Activated CD4-positive, CD25-positive, alpha-beta regulatory T cell (primary cell): ENCODE measurements around the gene THADA.

Experiments
- DNase-seq, 4 experiments: peaks; one replicate each; lab custom pipeline; 2025; lab: John Stamatoyannopoulos, UW

Gene THADA

DNA sequence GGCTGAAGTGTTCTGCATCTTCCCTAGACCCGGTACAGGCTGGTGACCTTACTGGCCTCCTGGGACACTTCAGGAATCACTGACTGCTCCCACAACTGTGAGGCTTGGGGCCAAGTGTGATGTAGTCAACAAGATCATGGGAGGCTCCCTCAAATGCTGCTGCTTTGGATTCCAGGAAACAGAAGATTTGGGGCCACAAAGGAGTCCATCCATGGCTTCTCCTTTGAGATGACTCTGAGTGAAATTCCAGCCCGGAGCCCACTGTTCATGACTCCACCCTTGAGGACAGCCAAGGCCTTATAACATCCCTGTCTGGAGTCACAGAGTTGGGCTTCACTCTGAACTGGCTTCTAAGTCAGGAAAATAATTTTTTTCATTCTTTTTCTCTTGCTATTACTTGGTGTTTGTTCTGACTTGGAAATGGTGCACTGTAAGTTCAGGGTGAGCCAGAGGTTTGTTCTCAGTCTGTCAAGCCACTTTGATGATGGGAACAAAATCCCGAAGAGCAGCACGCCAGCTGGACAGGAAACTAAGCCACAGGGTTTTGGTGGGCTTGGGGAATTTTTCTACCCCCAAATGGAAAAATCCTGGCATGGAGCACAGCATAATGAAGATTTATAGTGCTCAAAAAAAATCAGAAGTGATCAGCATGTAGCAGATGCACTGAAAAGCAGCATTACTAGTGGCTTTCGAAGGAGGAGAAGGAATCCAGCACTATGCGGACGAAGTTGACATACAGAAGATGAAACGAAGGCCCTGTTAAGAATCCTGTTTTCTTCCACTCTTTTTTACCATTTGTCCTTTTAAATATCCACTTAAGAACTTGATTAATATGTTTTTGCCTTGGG is 271.4 kb downstream of the THADA start:
- no peak for DNase-seq

DNA sequence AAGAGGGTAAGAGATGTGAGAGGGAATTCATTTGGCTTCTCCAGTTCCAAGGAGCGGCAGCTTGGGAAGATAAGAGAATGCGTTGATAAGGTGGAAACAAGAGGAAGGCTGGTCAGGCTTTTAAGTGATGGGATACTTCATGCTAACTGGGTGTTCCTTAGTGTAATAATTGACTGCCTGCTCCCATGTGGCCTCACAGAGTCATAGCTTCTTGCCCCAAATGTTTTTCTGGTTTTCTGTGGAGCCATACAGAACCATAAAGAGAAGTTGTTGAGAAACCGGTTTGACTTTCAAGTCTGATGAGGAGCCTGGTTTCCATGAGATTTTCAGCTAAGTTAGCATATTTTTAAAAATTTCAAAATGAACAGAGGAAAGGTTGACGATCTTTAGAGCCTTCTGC is 272.0 kb downstream of the THADA start:
- no peak for DNase-seq

DNA sequence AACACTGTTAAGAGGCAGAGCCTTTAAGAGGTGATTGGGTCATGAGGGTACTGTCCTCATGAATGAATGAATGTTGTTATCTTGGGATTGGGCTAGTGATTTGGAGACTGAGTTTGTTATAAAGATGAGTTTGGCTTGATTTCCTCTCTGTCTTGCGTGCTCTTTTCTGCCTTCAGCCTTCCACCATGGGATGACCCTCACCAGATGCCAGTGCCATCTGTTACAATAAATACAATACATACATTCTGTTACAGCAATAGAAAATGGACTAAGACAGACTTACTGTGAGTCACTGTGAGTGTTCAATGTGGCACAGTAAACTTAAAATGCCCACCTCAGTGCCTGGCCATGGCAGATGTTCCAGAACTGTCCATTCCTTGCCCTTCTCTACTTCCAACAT is 274.4 kb downstream of the THADA start:
- DNase-seq, result no peak

DNA sequence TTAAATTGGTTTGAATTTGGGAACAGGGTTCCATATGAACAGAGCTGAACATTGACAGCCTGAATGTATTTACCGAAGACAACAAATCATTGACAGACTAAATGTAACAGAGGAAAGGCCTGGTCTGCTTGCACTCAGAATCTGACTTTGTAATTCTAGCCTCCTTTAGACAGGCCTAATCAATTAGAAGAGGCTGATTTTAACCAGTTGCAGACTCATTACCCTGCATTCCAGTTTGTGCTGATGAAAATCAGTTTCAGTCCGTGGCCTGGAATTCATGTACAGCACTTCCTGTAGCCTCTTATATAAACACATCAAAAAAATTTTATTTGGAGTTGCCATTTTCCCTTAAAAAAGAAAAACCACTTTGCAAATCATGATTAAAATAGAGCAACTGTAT is 276.3 kb downstream of the THADA start:
- no peak for DNase-seq

DNA sequence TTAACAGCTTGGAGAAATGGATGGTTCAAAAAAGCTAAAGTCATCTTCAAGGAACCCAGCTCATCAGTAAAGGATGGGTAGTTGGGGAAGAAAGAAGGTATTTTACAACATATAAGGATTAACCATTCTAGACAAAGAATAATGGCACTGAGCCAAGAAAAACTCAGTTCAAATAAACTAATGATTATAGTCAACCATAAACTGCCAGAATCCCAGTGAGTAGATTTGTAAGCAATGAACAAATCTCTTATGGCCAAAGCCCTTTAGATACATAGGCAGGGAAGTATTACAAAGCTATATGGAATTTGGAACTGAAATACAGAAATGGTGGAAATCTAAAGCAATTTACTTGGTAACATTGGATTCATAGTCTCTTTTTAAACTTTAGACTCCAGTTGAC is 277.0 kb downstream of the THADA start:
- DNase-seq, result no peak

DNA sequence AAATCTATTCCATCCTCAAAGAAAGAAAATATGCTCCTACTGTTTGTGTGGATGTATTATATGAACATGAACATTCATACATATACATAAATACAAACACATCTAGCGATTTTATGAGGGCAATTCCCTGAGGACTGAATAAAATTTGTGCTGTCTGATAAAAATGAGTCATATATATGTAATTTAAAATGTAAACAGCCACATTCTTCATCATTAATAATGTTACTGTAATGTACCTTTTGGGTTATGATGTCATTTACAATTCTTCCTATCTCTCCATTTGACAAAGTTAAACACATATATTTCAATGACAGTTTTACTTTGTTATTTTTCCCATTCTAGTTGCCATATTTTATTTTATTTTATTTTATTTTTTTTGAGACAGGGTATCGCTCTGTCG is 278.2 kb downstream of the THADA start:
- no peak for DNase-seq

DNA sequence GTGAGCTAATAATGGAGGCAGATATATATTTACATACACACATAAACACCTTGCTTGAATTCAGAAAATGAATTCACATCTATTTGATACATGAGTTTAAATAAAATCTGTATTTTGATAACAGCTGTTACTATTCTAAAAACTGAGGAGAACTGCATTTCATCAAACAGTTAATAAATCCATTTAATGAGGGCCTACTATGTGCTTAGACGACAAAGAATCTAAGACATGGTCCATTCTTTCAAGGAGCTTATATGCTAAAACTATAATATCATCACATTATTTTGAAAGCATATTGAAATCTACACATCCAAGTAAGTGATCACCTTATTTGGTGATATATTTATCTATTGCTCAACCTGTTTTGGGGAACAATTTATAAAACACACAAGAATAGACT is 278.6 kb downstream of the THADA start:
- no peak for DNase-seq

DNA sequence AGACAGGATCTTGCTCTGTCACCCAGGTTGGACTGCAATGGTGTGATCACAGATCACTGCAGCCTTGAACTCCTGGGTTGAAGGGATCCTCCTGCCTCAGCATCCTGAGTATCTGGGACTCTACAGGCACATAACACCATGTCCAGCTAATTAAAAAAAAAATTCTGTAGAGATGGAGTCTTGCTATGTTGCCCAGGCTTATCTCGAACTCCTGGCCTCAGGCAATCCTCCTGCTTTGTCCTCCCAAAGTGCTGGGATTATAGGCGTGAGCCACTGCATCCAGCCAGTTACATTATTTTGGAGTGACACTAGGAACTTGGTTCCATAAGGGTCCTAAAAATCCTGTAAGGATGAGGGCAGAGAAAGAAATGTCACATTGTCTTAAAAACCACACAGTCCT is 280.4 kb downstream of the THADA start:
- DNase-seq, result no peak

DNA sequence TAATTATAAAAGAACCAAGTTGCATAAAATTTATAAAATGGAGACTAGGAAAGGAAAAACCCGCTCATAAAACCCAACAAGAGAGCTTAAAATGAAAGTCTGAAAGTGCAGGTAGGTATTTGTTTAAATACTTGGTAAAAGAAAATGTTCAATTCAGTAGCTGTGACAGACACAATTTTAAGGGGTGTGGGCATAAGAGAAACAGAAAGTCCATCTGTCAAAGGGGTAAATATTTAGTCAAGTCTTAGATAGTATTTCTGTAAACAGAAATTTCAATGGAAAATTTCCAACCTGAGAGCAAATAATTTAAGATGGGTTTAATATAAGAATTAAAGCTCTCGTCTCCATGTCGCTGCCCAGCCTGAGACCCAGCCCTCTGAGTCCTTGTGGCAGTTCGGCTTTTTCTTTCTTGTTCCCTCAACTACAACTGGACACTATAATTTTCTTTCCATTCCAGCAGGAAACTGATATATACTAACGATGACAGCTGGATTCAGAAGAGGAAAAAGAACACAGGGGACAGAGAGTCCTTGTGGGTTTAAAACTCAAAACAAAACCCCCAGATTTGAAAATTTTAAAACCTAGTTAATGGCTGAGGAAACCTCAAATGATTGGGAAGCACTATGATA is 281.4 kb downstream of the THADA start:
- DNase-seq, result no peak

DNA sequence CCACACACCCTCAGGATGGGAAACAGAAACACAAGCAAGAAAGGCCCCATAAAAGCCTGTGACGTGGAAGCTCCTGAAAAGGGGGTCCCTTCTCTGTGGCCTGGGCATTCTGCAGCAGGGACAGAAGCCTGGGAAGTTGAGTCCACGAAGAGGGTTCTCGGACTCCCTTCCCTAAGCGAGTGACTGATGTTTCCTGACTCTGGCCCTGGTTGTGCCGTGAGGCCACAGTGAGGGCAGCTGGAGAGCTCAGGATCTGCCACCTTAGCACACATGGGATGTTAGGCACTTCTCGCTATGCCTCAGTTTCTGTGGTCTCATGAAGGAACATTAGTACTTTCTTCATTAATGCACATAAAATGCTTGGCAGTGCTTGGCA is 282.2 kb downstream of the THADA start:
- no peak for DNase-seq

DNA sequence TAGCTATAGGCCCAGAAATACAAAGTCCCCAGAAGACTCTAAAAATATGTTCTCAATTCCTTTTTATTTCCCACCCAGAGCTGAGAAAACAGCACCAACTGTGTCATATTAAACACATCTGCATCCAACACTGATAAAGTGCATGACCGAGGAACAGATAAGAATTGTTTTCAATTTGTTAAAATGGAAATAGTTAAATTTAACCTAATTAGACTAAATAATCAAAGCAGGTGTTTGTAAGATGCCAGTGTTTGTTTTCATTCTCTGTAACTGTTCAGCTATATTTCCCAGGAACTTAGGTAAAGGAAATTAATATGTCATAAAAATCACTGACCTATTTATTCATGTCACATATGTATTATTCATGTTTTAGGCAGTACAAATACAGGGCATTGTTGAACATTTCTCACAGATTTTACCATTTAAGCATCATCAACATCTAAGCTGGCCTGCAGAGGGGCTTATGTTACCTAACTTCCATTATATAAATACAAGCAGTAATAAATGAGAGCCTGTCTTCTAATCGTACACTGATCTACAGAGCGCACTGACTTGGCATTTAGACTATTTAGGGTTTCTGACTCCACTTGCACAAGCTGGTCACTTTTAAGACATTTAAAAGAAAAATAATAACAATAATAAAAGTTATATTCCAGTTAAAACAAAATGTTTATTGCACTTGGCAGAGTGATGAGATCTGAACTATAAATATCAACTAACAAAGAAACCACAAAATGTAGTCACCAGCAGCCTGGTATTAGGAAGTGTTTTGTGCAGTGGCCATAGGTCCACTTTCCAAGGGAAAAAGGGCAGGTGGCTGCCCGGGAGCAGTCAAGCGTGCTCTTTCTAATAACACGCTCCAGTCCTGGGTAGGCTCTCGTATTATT is 282.8 kb downstream of the THADA start:
- no peak for DNase-seq

DNA sequence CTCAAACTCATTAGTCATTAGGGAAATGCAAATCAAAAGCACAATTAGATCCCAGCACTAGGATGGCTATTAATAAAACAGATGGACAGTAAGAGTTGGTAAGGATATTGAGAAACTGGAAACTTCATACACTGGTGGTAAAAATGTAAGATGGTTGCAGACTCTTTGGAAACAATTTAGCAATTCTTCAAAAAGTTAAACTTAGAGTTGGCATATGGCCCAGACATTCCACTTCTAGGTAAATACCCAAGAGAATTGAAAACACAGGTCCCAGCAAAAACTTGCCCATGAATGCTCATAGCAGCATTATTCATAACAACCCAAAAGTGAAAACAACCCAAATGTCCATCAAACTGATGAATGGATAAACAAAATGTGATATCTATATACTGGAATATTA is 284.6 kb downstream of the THADA start:
- no peak for DNase-seq

DNA sequence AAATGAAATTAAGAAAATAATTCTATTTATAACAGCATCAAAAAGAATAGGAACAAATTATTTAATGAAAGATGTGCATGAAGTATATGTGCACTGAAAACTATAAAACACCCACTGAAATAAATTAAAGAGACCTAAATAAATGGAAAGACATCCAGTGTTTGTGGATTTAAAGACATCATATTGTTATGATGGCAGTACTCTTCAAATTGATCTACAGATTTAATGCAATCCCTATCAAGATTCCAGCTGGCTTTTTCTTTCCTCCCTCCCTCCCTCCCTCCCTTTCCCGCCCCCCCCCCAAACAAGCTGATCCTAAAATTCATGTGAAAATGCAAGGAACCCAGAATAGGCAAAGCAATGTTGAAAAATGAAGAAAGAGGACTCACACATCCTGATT is 285.9 kb downstream of the THADA start:
- DNase-seq, result no peak

DNA sequence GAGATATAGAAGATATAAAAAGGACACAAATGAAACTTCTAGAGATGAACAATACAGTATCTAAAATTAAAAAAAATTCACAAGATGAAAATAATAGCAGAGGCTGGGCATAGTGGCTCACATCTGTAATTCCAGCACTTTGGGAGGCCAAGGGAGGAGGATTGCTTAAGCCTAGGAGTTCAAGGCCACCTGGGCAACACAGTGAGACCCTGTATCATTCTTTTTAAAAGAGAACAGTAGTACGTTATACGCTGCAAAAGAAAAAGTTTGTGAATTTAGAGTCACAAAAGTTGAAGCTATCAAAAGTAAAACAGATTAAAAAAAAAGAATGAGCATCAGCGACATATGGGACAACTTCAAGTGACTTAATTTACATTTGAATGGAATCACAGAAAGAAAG is 287.9 kb downstream of the THADA start:
- DNase-seq, result no peak

DNA sequence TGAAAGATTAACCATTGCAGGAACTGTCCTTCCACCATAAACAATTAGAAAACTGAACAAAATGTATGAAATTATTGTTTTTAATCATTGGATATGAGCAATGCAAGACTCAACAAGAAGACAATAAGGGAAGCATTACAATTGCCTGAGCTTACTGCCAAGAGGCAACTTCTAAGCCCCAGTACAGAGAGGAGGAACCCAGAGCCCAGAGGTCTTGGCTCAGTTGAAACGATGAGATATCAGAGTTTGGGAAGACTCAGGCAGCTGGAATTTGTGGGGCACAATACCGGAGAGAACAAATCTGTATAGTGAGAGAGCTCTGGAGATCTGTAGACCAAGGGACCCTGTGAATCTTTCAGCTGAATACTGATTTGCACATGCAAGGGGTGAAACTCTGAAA is 288.8 kb downstream of the THADA start:
- DNase-seq, result no peak

DNA sequence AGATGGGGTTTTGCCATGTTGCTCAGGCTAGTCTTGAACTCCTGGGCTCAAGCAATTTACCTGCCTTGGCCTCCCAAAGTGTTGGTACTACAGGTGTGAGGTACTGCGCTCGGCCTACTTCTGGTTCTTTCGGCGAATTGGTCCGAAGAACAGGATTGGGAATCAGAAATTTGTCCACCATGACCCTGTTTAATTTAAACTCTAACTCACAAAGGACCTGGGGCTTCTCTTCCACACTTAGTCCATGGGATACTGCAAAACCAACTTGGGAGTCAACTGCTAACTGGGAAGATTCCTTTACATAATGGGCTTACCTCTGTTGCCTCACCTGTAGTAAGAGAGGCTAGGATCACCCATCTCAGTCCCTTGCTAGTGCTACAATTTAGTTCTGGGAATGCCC is 289.6 kb downstream of the THADA start:
- no peak for DNase-seq

DNA sequence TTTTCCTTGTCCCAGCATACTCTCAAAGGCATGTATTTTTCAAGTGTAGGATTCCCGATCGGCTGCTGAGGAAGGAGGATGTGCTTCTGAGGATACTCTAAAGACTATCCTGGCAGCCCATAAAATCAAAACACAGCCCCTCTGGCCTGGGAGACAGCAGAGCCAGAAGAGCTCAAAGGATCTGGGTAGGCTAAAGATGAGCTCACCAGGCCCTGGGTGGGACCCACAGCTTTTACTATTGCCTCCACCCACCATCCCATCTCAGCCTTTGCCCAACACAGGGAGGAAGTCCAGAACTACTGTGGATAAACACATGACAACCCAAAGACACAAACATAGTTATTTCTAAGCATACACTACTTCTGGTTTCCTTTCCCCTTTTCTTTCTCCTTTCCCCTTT is 290.3 kb downstream of the THADA start:
- no peak for DNase-seq

DNA sequence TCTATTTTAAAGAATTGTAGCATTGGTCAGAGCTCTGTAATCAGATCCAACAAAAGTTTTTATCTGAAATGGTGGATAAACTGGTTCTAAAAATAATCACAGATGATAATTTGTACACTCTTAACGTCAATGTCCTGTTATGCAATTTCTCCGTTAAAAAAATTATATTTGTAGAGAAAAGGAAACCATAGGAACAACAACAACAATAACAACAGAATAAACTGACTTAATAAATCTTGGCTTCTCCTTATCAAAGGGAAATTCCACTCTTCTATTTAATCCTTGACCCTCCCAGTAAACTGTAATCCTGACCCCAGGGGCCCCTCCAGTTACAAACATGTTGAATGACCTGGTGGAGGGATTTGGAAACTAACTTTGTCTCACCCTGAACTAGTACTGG is 290.8 kb downstream of the THADA start:
- DNase-seq, result no peak

DNA sequence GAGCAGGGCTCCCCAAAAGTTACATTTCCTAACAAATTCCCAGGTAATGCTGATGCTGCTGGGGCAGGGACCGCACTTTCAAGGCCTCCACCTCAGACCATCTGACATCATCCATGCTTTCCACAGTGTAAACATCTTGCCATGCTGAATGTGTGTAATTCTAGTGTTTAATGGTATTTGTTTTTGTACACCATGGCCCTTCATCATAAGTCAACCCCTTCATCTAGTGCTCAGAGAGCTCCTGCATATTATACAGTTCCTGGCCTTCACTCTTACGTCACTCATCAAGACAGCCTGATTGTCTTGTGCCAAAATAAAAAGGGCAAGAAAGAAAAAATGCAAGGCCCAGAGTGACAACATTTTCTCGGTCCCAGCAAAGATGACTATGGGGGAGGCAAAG is 291.9 kb downstream of the THADA start:
- DNase-seq, result no peak

DNA sequence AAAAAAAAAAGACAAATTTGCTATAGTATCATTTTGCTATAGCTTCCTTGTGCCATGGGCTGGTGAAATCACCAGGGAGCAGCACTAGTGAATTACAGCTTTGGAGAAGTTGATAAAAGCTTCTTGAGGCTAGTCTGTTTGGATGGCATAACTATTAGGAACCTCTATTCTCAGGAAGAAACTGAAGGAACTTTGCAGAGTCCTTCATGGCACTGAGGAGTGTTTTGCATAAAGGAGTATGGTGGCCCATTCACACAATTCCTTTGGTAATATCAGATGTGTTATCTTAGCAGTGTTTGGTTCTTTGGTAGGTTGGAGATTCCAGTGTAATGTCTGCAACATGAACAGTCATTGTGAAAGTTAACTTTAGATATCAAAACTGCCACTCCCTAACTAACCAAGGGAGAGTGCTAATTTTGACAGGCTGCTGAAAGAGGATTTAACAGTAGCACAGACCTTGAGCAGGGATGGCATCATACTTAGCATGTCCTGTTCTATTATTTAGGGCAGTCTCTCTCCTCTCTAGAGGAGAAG is 292.8 kb downstream of the THADA start:
- DNase-seq, result no peak

DNA sequence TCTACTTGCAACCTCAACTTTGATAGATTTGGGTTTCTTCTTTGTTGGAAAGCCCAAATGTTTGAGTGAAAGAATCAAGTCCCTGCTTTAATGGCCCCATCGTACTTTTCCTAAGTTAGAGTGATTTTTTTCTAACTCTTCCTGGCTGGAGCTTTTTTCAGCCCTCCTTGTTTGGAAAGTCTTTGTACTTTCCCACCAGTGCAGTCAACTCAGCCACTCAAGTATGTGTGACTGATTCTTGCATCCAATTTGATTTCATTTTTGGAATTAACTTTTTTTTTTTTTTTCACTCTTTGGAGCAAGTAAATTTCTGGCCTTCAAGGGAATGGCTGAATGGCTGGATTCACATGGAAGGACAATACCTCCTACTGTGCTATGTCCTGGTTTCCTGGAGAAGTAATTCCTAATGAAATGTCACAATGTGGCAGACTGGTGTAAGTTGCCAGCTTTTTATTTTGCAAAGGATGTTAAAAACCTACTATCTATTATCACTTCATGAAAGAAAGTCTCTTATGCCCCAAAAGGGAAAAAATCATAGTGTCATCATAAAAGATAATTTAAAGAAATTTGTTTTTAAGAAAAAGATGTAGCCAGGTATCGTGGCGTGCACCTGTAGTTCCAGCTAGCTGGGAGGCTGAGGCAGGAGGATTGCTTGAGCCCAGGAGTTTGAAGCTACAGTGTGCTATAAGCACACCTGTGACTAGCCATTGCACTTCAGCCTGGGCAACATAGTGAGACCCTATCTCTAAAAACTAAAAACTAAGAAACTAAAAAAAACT is 293.5 kb downstream of the THADA start:
- DNase-seq, result no peak
